ENCODE measurements around the gene CCL24. TPM values are rescaled to one million over a fixed set of nuclear protein-coding genes. Genes with fewer than 3 reads are reported as not detected.

CCL24 gene
- total RNA-seq, 1 experiment from 2014 or later = 0.68 TPM

GRCh38 chr7:75811894-75812678 is 1.5 kb downstream of the CCL24 start:
- Mint-ChIP-seq H3K27me3 (ENCODE audit: unreplicated experiment) (no peaks in the 10 kb centered on the region), H3K36me3 (ENCODE audit: insufficient read depth, unreplicated experiment) (no peaks in the 10 kb centered on the region), H3K4me3 (ENCODE audit: low read depth, unreplicated experiment) (no peak overlapping the region), H3K27ac (ENCODE audit: unreplicated experiment) (no peak overlapping the region), H3K4me1 (ENCODE audit: low read depth, unreplicated experiment) (no peaks in the 10 kb centered on the region), H3K9me3 (ENCODE audit: low read depth, unreplicated experiment) (no peaks in the 10 kb centered on the region)
- intact Hi-C loops (cut with micrococcal nuclease; ENCODE audit: unreplicated experiment) = no loop called here
- no peak for TF ChIP-seq CTCF (IDR thresholded peaks at IDR 0.05; ENCODE audit: unreplicated experiment)
- no peak for DNase-seq
- CTCF ChIA-PET = no interaction called here
- BruUV-seq (replicated peaks) = no TSS peak

- no peak for TF ChIP-seq CTCF (IDR thresholded peaks at IDR 0.05; ENCODE audit: unreplicated experiment)
- H3K27ac Mint-ChIP-seq (ENCODE audit: unreplicated experiment) = no peak overlapping the region
Observed at GRCh38 chr7:75809396-75809795, 4.2 kb downstream of the CCL24 start.

GRCh38 chr7:75808106-75808505 is 5.5 kb downstream of the CCL24 start:
- CTCF ChIA-PET = interaction anchor here (0.7 kb wide), 1 partner anchor 54 kb away, joined by 3 read pairs; no protein-coding TSS in a partner anchor
- H3K4me3 Mint-ChIP-seq (ENCODE audit: low read depth, unreplicated experiment) = no peak overlapping the region
- DNase-seq = no peak
- no peaks in the 10 kb centered on the region for H3K27me3 Mint-ChIP-seq (ENCODE audit: unreplicated experiment)
- no TSS peak for BruUV-seq (replicated peaks)
- intact Hi-C loops (cut with micrococcal nuclease; ENCODE audit: unreplicated experiment) = no loop called here
- no peaks in the 10 kb centered on the region for H3K4me1 Mint-ChIP-seq (ENCODE audit: low read depth, unreplicated experiment)
- no peaks in the 10 kb centered on the region for H3K36me3 Mint-ChIP-seq (ENCODE audit: insufficient read depth, unreplicated experiment)
- TF ChIP-seq CTCF (IDR thresholded peaks at IDR 0.05; ENCODE audit: unreplicated experiment) = no peak
- H3K9me3 Mint-ChIP-seq (ENCODE audit: low read depth, unreplicated experiment) = no peaks in the 10 kb centered on the region
- H3K27ac Mint-ChIP-seq (ENCODE audit: unreplicated experiment) = no peak overlapping the region

More at GRCh38 chr7:75809396-75809795, 4.2 kb downstream of the CCL24 start:
- DNase-seq = no peak
- intact Hi-C loops (cut with micrococcal nuclease; ENCODE audit: unreplicated experiment) = no loop called here
- H3K36me3 Mint-ChIP-seq (ENCODE audit: insufficient read depth, unreplicated experiment) = no peaks in the 10 kb centered on the region
- no peaks in the 10 kb centered on the region for H3K9me3 Mint-ChIP-seq (ENCODE audit: low read depth, unreplicated experiment)
- H3K4me1 Mint-ChIP-seq (ENCODE audit: low read depth, unreplicated experiment) = no peaks in the 10 kb centered on the region
- CTCF ChIA-PET = no interaction called here
- no peak overlapping the region for H3K4me3 Mint-ChIP-seq (ENCODE audit: low read depth, unreplicated experiment)
- BruUV-seq (replicated peaks) = no TSS peak
- H3K27me3 Mint-ChIP-seq (ENCODE audit: unreplicated experiment) = no peaks in the 10 kb centered on the region

GRCh38 chr7:75807452-75807851 is 6.2 kb downstream of the CCL24 start:
- no peak overlapping the region for H3K27ac Mint-ChIP-seq (ENCODE audit: unreplicated experiment)
- intact Hi-C loops (cut with micrococcal nuclease; ENCODE audit: unreplicated experiment) = no loop called here
- no peak for TF ChIP-seq CTCF (IDR thresholded peaks at IDR 0.05; ENCODE audit: unreplicated experiment)
- H3K36me3 Mint-ChIP-seq (ENCODE audit: insufficient read depth, unreplicated experiment) = no peaks in the 10 kb centered on the region
- no peaks in the 10 kb centered on the region for H3K27me3 Mint-ChIP-seq (ENCODE audit: unreplicated experiment)
- CTCF ChIA-PET = no interaction called here
- no peaks in the 10 kb centered on the region for H3K4me1 Mint-ChIP-seq (ENCODE audit: low read depth, unreplicated experiment)
- no peaks in the 10 kb centered on the region for H3K9me3 Mint-ChIP-seq (ENCODE audit: low read depth, unreplicated experiment)
- BruUV-seq (replicated peaks) = no TSS peak
- H3K4me3 Mint-ChIP-seq (ENCODE audit: low read depth, unreplicated experiment) = no peak overlapping the region
- DNase-seq = no peak
